LNCAP (cell line): ENCODE data around the gene DNAH1.

Source experiments
- CTCF ChIP-seq: fragments of 450-650 bp; IDR thresholded peaks from 2 replicates; pipeline ENCODE4 v1.5.1; 2017; ENCODE audit warnings: mild to moderate bottlenecking

DNAH1 gene

GRCh38 chr3:52379610-52380009, 63.5 kb downstream of the DNAH1 start:
- no peak for TF ChIP-seq CTCF

GRCh38 chr3:52380023-52380422, 63.9 kb downstream of the DNAH1 start:
- no peak for TF ChIP-seq CTCF

- no peak for TF ChIP-seq CTCF
These were observed 65.5 kb downstream of the DNAH1 start for GRCh38 chr3:52381623-52382022.

GRCh38 chr3:52383446-52383845, 67.3 kb downstream of the DNAH1 start:
- TF ChIP-seq CTCF: no peak

- no peak for TF ChIP-seq CTCF
These were observed 68.1 kb downstream of the DNAH1 start for GRCh38 chr3:52384019-52384761.

GRCh38 chr3:52385157-52385556, 69.0 kb downstream of the DNAH1 start:
- peak; percentile 52 for TF ChIP-seq CTCF

GRCh38 chr3:52387481-52387880, 71.4 kb downstream of the DNAH1 start:
- no peak for TF ChIP-seq CTCF
